Mesendoderm (in vitro differentiated cells): ENCODE data around the gene MYH7.

Source experiments
- DNase-seq: peaks from one replicate; pipeline ENCODE4 v3.0.0; 2013
- H2AK5ac ChIP-seq: 2 replicates; pipeline ENCODE4 v1.6.1; 2013; ENCODE audit warnings: low read length, inconsistent platforms
- H2BK120ac ChIP-seq: 2 replicates; pipeline ENCODE4 v1.6.1; 2013; ENCODE audit warnings: low read depth, mild to moderate bottlenecking, low read length, moderate library complexity, mixed read lengths
- H2BK15ac ChIP-seq: replicated peaks from 2 replicates; pipeline ENCODE4 v1.6.1; 2013; ENCODE audit warnings: low read depth, mild to moderate bottlenecking, moderate library complexity
- H2BK5ac ChIP-seq: 2 replicates; pipeline ENCODE4 v1.6.1; 2013; ENCODE audit warnings: low read length, inconsistent platforms
- H3K18ac ChIP-seq: 2 replicates; pipeline ENCODE4 v1.6.1; 2013; ENCODE audit warnings: mild to moderate bottlenecking, low read length, mixed read lengths
- H3K23ac ChIP-seq: one replicate; pipeline ENCODE4 v1.6.1; 2013; ENCODE audit warnings: low read length
- H3K27ac ChIP-seq: 2 replicates; pipeline ENCODE4 v1.5.1; 2013; ENCODE audit warnings: low read depth, mild to moderate bottlenecking, inconsistent platforms, low read length, moderate library complexity
- H3K27me3 ChIP-seq: 2 replicates; pipeline ENCODE4 v1.6.1; 2013; ENCODE audit warnings: low read length, control low read depth, mild to moderate bottlenecking, inconsistent platforms; ENCODE audit not compliant: insufficient read depth, poor library complexity
- H3K36me3 ChIP-seq: 2 replicates; pipeline ENCODE4 v1.6.1; 2013; ENCODE audit warnings: low read length, inconsistent platforms; ENCODE audit not compliant: control insufficient read depth, insufficient read depth
- H3K4ac ChIP-seq: one replicate; pipeline ENCODE4 v1.6.1; 2013; ENCODE audit warnings: low read depth, mild to moderate bottlenecking, low read length, moderate library complexity
- H3K4me1 ChIP-seq: 2 replicates; pipeline ENCODE4 v1.6.1; 2013; ENCODE audit warnings: low read depth, low read length, inconsistent platforms; ENCODE audit not compliant: control insufficient read depth
- H3K4me2 ChIP-seq: 2 replicates; pipeline ENCODE4 v1.6.1; 2013; ENCODE audit warnings: low read length
- H3K4me3 ChIP-seq: 2 replicates; pipeline ENCODE4 v1.5.1; 2013; ENCODE audit warnings: mild to moderate bottlenecking, low read length
- H3K56ac ChIP-seq: one replicate; pipeline ENCODE4 v1.6.1; 2013; ENCODE audit warnings: low read length
- H3K79me1 ChIP-seq: 2 replicates; pipeline ENCODE4 v1.6.1; 2013; ENCODE audit warnings: low read length, inconsistent platforms
- H3K79me2 ChIP-seq: 2 replicates; pipeline ENCODE4 v1.6.1; 2013; ENCODE audit warnings: mild to moderate bottlenecking, low read length; ENCODE audit not compliant: control insufficient read depth, insufficient read depth
- H3K9ac ChIP-seq: 2 replicates; pipeline ENCODE4 v1.6.1; 2013; ENCODE audit warnings: low read length, inconsistent platforms
- H4K5ac ChIP-seq: one replicate; pipeline ENCODE4 v1.6.1; 2013; ENCODE audit warnings: low read length
- H4K8ac ChIP-seq: one replicate; pipeline ENCODE4 v1.6.1; 2013; ENCODE audit warnings: low read depth, mild to moderate bottlenecking, control low read depth, low read length, moderate library complexity
- WGBS: extraction: QIAGEN DNeasy Blood & Tissue Kit; methylation state at CpG from one replicate; pipeline ENCODE4 v1.1.7; 2013; ENCODE audit warnings: low lambda C conversion rate, missing lambda C conversion rate; ENCODE audit not compliant: insufficient coverage; ENCODE audit errors: extremely low coverage; 5-methylcytosine and 5-hydroxymethylcytosine counted together

Gene MYH7

GRCh38 chr14:23406244-23406643 is 29.2 kb downstream of the MYH7 start:
- Histone ChIP-seq H2AK5ac (no peak overlapping the region), H3K27me3 (no peaks in the 10 kb centered on the region), H3K18ac (no peak overlapping the region), H3K9ac (no peak overlapping the region), H3K4me3 (no peak overlapping the region), H3K4me1 (no peaks in the 10 kb centered on the region), H2BK5ac (no peak overlapping the region), H4K8ac (no peak overlapping the region), H3K4ac (no peak overlapping the region), H3K79me2 (no peaks in the 10 kb centered on the region), H2BK15ac (no peak overlapping the region), H3K79me1 (no peaks in the 10 kb centered on the region), H4K5ac (no peak overlapping the region), H3K4me2 (no peak overlapping the region), H2BK120ac (no peak overlapping the region), H3K23ac (no peak overlapping the region), H3K56ac (no peak overlapping the region), H3K27ac (no peak overlapping the region), H3K36me3 (no peaks in the 10 kb centered on the region)
- no peak for DNase-seq
- WGBS = no CpG with 5 or more reads among the region's 4 CpGs

DNA sequence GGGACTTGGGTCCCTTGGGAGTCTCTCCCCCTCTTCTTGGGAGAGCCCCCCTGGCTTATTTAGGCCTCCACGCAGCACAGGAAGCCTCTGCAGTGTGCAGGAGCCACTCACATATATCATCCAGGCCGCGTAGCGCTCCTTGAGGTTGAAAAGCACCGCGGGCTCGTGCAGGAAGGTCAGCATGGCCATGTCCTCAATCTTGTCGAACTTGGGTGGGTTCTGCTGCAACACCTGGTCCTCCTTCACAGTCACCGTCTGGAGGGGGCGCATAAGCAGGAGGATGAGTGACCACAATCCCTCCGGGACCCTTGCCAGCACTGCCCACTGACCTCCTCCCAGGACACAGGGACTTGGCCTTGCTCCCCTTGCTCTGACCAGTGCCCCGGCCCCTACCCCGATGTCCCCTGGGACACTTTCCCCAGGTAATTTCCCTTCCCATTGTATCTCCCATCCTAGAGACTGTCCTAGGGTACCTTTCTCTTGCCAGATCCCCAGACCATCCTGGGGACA is 29.9 kb downstream of the MYH7 start:
- Histone ChIP-seq H3K27me3 (no peaks in the 10 kb centered on the region), H3K4me1 (no peaks in the 10 kb centered on the region), H2BK5ac (no peak overlapping the region), H3K79me1 (no peaks in the 10 kb centered on the region), H3K18ac (no peak overlapping the region), H3K4me2 (no peak overlapping the region), H4K5ac (no peak overlapping the region), H3K23ac (no peak overlapping the region), H3K79me2 (no peaks in the 10 kb centered on the region), H3K36me3 (no peaks in the 10 kb centered on the region), H2BK15ac (no peak overlapping the region), H3K27ac (no peak overlapping the region), H3K9ac (no peak overlapping the region), H3K4me3 (no peak overlapping the region), H3K4ac (no peak overlapping the region), H3K56ac (no peak overlapping the region), H2BK120ac (no peak overlapping the region), H2AK5ac (no peak overlapping the region), H4K8ac (no peak overlapping the region)
- WGBS = no CpG with 5 or more reads among the region's 13 CpGs
- no peak for DNase-seq

DNA sequence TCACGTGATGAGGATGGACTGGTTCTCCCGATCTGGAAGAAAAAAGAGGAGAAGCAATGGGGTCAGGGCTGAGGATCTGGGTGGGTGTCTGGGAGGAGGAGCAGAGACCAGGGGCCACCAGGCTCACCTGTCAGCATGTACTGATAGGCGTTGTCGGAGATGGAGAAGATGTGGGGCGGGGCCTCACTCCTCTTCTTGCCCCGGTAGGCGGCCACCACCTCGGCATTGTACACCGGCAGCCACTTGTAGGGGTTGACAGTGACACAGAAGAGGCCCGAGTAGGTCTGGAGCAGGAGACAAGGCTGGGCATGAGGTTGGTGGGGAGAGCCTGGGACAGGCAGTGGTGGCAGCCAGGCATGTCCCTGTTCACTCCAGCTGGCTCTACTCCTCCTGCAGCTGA is 30.4 kb downstream of the MYH7 start:
- no peak overlapping the region for H3K4me3 ChIP-seq
- H2BK120ac ChIP-seq = no peak overlapping the region
- H3K27me3 ChIP-seq = no peaks in the 10 kb centered on the region
- no peak overlapping the region for H3K27ac ChIP-seq
- H2BK15ac ChIP-seq = no peak overlapping the region
- no peak overlapping the region for H3K4ac ChIP-seq
- no peak for DNase-seq
- no peak overlapping the region for H2BK5ac ChIP-seq
- H3K4me2 ChIP-seq = no peak overlapping the region
- no peaks in the 10 kb centered on the region for H3K79me2 ChIP-seq
- no peaks in the 10 kb centered on the region for H3K36me3 ChIP-seq
- H3K79me1 ChIP-seq = no peaks in the 10 kb centered on the region
- H3K9ac ChIP-seq = no peak overlapping the region
- no peak overlapping the region for H4K8ac ChIP-seq
- H3K4me1 ChIP-seq = no peaks in the 10 kb centered on the region
- no peak overlapping the region for H4K5ac ChIP-seq
- H2AK5ac ChIP-seq = no peak overlapping the region
- no peak overlapping the region for H3K23ac ChIP-seq
- WGBS = no CpG with 5 or more reads among the region's 10 CpGs
- no peak overlapping the region for H3K56ac ChIP-seq
- no peak overlapping the region for H3K18ac ChIP-seq

- no peaks in the 10 kb centered on the region for H3K27me3 ChIP-seq
- no CpG with 5 or more reads among the region's 14 CpGs for WGBS
Measured at GRCh38 chr14:23404331-23404900, 31.0 kb downstream of the MYH7 start.

GRCh38 chr14:23403908-23404307 is 31.6 kb downstream of the MYH7 start:
- Histone ChIP-seq H3K18ac (no peak overlapping the region), H2BK15ac (no peak overlapping the region), H2AK5ac (no peak overlapping the region), H3K36me3 (no peaks in the 10 kb centered on the region), H3K79me2 (no peaks in the 10 kb centered on the region), H3K27me3 (no peaks in the 10 kb centered on the region), H4K8ac (no peak overlapping the region), H2BK5ac (no peak overlapping the region), H3K4me3 (no peak overlapping the region), H3K27ac (no peak overlapping the region), H3K23ac (no peak overlapping the region), H2BK120ac (no peak overlapping the region), H3K4me2 (no peak overlapping the region), H3K4ac (no peak overlapping the region), H3K9ac (no peak overlapping the region), H3K79me1 (no peaks in the 10 kb centered on the region), H4K5ac (no peak overlapping the region), H3K4me1 (no peaks in the 10 kb centered on the region), H3K56ac (no peak overlapping the region)
- DNase-seq = no peak
- no CpG with 5 or more reads among the region's 4 CpGs for WGBS

More at GRCh38 chr14:23404331-23404900, 31.0 kb downstream of the MYH7 start:
- Histone ChIP-seq H3K4me2 (no peak overlapping the region), H3K18ac (no peak overlapping the region), H2BK5ac (no peak overlapping the region), H3K36me3 (no peaks in the 10 kb centered on the region), H3K79me2 (no peaks in the 10 kb centered on the region), H3K56ac (no peak overlapping the region), H3K9ac (no peak overlapping the region), H3K27ac (no peak overlapping the region), H3K23ac (no peak overlapping the region), H4K5ac (no peak overlapping the region), H3K79me1 (no peaks in the 10 kb centered on the region), H3K4me3 (no peak overlapping the region), H4K8ac (no peak overlapping the region), H2BK120ac (no peak overlapping the region), H2AK5ac (no peak overlapping the region), H3K4me1 (no peaks in the 10 kb centered on the region), H2BK15ac (no peak overlapping the region), H3K4ac (no peak overlapping the region)
- no peak for DNase-seq

DNA sequence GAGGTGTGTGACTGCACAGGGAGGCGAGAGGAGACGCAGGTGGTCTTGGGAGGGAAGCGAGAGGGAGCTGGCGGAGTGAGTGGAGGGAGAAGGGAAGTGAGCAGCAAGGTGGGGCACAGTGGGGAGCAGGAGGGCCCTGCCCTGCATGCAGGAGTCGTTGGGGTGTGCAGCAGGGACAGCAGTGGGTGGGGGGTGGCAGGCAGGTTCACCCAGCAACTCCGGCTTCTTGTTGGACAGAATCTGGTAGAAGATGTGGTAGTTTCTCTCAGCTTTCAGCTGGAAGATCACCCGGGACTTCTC is 32.4 kb downstream of the MYH7 start:
- no peaks in the 10 kb centered on the region for H3K79me2 ChIP-seq

More for the DNA sequence above, 32.4 kb downstream of the MYH7 start:
- WGBS = no CpG with 5 or more reads among the region's 7 CpGs
- no peak overlapping the region for H3K4me2 ChIP-seq
- no peak overlapping the region for H2BK5ac ChIP-seq
- H3K36me3 ChIP-seq = no peaks in the 10 kb centered on the region
- H3K23ac ChIP-seq = no peak overlapping the region
- H3K79me1 ChIP-seq = no peaks in the 10 kb centered on the region
- H4K5ac ChIP-seq = no peak overlapping the region
- H2AK5ac ChIP-seq = no peak overlapping the region
- H2BK120ac ChIP-seq = no peak overlapping the region
- H2BK15ac ChIP-seq = no peak overlapping the region
- H3K27me3 ChIP-seq = no peaks in the 10 kb centered on the region
- no peak overlapping the region for H3K9ac ChIP-seq
- DNase-seq = no peak
- H3K56ac ChIP-seq = no peak overlapping the region
- H3K4me3 ChIP-seq = no peak overlapping the region
- H4K8ac ChIP-seq = no peak overlapping the region
- H3K4me1 ChIP-seq = no peaks in the 10 kb centered on the region
- no peak overlapping the region for H3K4ac ChIP-seq
- no peak overlapping the region for H3K18ac ChIP-seq
- H3K27ac ChIP-seq = no peak overlapping the region
